IPS-18a (cell line): ENCODE results near the gene APOBEC3G.

ENCODE experiments used
- H3K27ac ChIP-seq: one replicate; pipeline ENCODE4 v1.5.1; 2013; ENCODE audit warnings: low read length
- H3K27me3 ChIP-seq: one replicate; pipeline ENCODE4 v1.6.1; 2013; ENCODE audit warnings: mild to moderate bottlenecking, low read length; ENCODE audit not compliant: control insufficient read depth, insufficient read depth
- H3K36me3 ChIP-seq: one replicate; pipeline ENCODE4 v1.6.1; 2013; ENCODE audit warnings: low read depth, low read length; ENCODE audit not compliant: control insufficient read depth
- H3K4me1 ChIP-seq: one replicate; pipeline ENCODE4 v1.6.1; 2013; ENCODE audit warnings: low read depth, low read length; ENCODE audit not compliant: control insufficient read depth
- H3K4me3 ChIP-seq: one replicate; pipeline ENCODE4 v1.5.1; 2013; ENCODE audit warnings: low read length
- H3K9ac ChIP-seq: one replicate; pipeline ENCODE4 v1.6.1; 2013; ENCODE audit warnings: mild to moderate bottlenecking, low read length, moderate library complexity
- H3K9me3 ChIP-seq: one replicate; pipeline ENCODE4 v1.6.1; 2013; ENCODE audit warnings: low read depth, low read length; ENCODE audit not compliant: control insufficient read depth

Gene APOBEC3G

DNA sequence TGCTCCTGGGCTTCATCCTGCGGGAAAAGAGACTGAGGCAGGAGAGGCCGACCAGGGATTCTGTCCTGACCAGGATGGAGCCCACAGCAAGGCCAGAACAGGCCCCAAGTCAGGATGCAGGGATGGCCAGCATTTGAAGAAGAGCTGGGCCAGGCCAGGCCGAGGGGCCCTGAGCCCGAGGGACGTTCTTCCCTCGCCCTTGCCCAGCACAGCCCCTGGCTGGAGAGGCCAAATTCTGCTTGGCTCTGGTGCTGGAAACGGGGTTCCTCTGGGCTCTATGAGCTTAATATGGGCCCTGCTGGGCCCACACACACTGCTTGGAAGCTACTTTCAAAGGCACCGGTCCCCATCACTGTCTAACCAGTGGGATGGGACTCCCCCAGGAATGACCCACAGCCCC lies 7.6 kb downstream of the APOBEC3G start:
- no peak overlapping the region for H3K4me3 ChIP-seq
- H3K27ac ChIP-seq: no peak overlapping the region
- H3K9ac ChIP-seq: no peak overlapping the region
- H3K36me3 ChIP-seq: no peaks in the 10 kb centered on the region
- peaks cover 6% of the 10 kb centered on the region for H3K4me1 ChIP-seq
- H3K9me3 ChIP-seq: no peaks in the 10 kb centered on the region
- no peaks in the 10 kb centered on the region for H3K27me3 ChIP-seq

DNA sequence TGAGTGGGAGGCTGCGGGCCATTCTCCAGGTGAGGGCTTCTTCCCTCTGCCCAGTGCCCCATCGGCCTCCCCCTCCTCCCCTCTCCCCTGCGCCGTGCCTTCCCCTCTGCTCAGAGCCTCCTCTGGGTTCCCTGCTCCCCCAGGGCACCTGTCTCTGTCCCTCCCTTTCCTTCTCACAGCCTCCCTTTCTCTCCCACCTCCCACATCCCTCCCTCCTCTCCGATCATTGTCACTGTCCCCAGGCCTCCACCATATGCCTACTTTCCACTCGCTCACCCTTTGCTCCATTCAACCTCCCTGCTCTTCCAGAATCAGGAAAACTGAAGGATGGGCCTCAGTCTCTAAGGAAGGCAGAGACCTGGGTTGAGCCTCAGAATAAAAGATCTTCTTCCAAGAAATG lies 10.0 kb downstream of the APOBEC3G start:
- Histone ChIP-seq H3K4me3 (no peak overlapping the region), H3K9me3 (no peaks in the 10 kb centered on the region), H3K4me1 (peaks cover 6% of the 10 kb centered on the region), H3K27me3 (no peaks in the 10 kb centered on the region), H3K36me3 (no peaks in the 10 kb centered on the region), H3K9ac (no peak overlapping the region), H3K27ac (no peak overlapping the region)

DNA sequence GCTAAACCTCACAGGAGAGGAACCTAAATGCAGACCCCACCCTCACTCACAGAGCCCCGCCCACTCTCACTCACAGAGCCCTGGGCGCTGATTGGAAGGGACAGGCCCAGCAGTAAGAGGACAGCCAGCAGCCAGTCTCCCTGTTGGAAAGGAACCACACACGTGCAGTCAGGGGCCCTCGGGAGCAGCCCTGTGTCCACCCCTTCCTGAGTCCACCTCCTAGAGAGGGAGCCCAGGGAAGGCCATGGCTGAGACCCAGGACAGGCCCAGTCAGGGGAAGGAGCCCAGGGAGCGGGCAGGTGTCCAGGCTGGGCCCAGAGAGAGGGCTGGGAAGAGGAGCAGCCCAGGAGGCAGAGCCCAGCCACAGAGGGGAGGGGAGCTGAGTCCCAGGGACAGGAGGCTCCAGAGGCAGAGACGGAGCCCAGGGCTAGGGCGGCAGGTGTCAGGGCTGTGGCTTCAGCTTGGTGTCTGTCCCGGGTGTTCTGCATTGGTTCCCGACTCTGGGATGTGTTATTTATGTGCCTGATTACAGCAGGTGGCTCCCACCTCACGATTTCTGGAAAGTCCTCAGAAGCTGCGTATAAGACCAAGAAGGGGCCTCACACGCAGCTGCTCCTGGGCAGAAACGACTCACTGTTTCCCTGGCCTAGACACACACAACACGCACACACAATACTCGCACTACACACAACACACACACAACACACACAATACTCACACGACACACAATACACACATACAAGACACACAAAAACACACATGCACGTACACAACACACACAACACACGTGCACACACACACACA lies 11.0 kb downstream of the APOBEC3G start:
- H3K9ac ChIP-seq: no peak overlapping the region
- H3K27ac ChIP-seq: no peak overlapping the region
- H3K4me1 ChIP-seq: peaks cover 6% of the 10 kb centered on the region
- H3K27me3 ChIP-seq: no peaks in the 10 kb centered on the region
- H3K9me3 ChIP-seq: no peaks in the 10 kb centered on the region
- H3K36me3 ChIP-seq: no peaks in the 10 kb centered on the region
- no peak overlapping the region for H3K4me3 ChIP-seq

DNA sequence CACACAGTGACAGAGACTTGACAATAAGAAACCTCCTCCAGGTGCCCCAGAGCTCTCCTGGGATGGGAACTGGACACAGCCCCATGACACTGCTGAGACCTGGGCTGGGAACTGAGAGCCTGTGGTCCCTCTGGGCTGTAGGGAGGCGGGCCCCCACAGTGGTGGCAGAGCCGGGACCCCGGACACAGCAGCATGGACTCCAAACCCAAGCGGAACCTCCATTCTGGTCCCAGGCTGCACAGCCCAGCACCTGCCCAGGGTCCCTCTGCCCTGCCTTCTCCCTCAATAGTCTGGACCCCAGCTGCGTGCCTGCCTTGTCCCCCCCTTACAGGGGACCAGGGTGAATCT lies 11.6 kb downstream of the APOBEC3G start:
- no peak overlapping the region for H3K27ac ChIP-seq
- H3K9ac ChIP-seq: no peak overlapping the region
- H3K9me3 ChIP-seq: no peaks in the 10 kb centered on the region
- peaks cover 6% of the 10 kb centered on the region for H3K4me1 ChIP-seq
- no peaks in the 10 kb centered on the region for H3K36me3 ChIP-seq
- no peaks in the 10 kb centered on the region for H3K27me3 ChIP-seq
- no peak overlapping the region for H3K4me3 ChIP-seq

DNA sequence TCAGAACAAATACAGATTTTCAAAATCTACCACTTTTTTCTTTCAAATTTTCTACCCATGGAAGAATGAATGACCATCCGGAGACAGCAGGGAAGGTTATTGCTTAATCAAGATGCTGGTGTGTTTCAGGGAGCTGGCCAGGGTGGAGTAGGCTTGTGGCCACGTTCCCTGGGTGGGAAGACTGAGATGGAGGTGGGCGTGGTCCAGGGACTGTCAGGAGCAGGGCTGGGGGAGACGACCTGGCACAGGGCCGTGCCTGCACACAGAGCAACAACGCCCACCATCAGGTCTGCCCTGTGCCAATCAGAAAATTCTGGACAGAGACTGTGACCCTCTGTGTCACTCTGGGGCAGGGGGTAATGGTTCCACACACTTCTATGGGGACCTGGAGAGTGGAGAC lies 12.9 kb downstream of the APOBEC3G start:
- no peaks in the 10 kb centered on the region for H3K36me3 ChIP-seq
- no peak overlapping the region for H3K9ac ChIP-seq
- no peaks in the 10 kb centered on the region for H3K27me3 ChIP-seq
- H3K27ac ChIP-seq: no peak overlapping the region
- H3K4me3 ChIP-seq: no peak overlapping the region
- H3K4me1 ChIP-seq: peaks cover 6% of the 10 kb centered on the region
- H3K9me3 ChIP-seq: no peaks in the 10 kb centered on the region

DNA sequence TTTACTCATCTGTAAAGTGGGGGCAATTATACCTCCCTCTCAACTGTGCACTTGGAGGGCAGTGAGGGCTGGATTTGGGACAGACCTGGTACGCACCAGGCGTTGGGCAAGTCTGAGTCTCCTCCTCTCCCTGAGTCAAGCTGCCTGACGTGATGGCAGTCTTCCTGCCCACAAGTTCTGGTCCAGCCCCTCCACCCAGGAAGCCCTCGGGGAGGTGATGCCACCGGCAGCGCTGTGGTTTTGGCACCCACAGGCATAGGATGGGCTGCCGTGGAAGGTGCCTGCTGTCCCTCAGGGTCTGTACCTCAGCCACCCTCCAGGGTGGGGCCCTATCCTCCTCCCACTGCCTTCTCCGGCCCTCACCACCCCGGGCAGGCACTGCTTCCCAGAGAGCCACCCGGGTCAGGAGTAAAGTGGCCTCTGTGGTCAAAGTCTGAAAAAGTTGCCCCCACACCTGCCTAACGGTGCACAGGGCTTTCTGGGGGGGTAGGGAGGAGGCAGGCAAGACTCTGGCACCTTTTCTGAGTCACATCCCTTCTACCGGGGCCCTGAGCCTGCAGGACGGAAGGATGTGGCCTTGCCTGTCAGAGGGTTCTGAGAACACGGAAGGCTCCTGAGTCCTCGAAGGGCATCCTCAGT lies 13.5 kb downstream of the APOBEC3G start:
- Histone ChIP-seq H3K27ac (no peak overlapping the region), H3K4me1 (peaks cover 6% of the 10 kb centered on the region), H3K9ac (no peak overlapping the region), H3K4me3 (no peak overlapping the region), H3K27me3 (no peaks in the 10 kb centered on the region), H3K36me3 (no peaks in the 10 kb centered on the region), H3K9me3 (no peaks in the 10 kb centered on the region)

DNA sequence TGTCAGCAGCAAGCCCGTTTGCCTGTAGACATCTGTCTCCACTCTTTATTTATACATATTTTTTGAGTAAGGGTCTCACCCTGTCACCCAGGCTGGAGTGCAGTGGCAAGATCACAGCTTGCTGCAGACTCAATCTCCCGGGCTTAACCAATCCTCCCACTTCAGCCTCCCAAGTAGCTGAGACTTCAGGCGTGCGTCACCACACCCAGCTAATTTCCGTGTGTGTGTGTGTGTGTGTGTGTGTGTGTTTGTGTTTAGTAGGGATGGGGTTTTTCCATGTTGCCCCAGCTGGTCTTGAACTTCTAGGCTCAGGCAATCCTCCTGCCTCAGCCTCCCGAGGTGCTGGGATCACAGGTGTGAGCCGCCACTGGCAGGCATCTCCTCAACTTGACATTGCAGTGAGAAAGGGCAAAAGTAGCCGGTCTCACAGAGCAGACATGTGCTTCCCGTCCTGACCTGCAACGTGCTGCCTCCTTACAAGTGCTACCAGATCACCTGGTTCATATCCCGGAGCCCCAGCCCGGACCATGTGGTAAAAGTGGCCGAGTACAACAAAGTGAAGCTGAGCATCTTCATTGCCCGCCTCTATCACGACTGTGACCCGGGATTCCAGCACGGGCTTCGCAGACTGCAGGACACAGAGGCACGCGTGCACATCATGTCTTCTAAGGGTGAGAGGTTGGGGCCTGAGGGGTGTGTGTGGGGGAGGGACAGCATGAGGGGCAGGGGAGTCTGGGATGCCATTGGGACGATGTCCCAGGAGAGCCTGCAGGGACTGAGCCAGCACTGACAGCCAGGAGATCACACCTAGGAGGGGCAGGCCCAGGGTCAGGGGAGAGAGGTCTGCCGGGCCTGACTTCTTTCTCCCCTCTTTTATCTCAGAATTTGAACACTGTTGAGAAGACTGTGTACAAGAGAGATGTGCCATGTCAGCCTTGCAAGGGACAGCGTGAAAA lies 14.3 kb downstream of the APOBEC3G start:
- Histone ChIP-seq H3K9me3 (no peaks in the 10 kb centered on the region), H3K27ac (no peak overlapping the region), H3K4me1 (peaks cover 6% of the 10 kb centered on the region), H3K4me3 (no peak overlapping the region), H3K36me3 (no peaks in the 10 kb centered on the region), H3K27me3 (no peaks in the 10 kb centered on the region), H3K9ac (no peak overlapping the region)

DNA sequence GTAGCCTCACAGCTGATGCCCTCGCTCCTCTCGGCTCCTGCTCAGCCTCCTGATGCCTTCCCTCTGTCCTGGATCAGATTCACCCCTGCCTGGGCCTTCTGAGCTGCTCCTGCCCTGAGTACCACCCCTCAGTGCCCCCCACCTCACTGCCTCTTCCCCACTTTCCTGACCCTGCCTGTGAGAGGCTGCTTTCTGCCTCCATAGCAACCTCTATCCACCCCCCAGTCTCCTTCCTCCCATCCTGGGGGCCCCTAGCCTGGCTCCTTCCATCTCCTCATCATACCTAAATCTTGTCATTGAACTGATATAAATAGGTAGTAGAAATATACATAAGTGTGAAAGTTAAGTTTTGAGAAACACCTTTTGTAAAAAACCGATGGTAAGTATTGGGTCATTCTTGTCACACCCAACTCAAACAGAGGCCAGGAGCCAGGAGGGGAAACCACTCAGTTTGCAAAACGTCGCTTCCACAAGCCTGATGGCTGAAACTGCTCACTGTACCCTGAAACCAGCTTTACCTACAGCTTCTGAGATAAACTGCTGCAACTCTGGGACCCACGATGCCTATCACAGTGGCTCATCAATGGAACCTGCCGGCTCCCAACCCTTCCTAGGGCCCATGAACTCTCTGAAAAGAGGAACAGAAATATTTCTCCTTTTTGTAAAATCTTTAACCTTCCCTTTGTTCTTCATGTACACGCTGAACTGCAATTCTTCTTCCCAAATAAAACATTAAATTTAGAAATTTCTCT lies 15.2 kb downstream of the APOBEC3G start:
- Histone ChIP-seq H3K4me1 (peaks cover 10% of the 10 kb centered on the region), H3K27me3 (no peaks in the 10 kb centered on the region), H3K36me3 (no peaks in the 10 kb centered on the region)

DNA sequence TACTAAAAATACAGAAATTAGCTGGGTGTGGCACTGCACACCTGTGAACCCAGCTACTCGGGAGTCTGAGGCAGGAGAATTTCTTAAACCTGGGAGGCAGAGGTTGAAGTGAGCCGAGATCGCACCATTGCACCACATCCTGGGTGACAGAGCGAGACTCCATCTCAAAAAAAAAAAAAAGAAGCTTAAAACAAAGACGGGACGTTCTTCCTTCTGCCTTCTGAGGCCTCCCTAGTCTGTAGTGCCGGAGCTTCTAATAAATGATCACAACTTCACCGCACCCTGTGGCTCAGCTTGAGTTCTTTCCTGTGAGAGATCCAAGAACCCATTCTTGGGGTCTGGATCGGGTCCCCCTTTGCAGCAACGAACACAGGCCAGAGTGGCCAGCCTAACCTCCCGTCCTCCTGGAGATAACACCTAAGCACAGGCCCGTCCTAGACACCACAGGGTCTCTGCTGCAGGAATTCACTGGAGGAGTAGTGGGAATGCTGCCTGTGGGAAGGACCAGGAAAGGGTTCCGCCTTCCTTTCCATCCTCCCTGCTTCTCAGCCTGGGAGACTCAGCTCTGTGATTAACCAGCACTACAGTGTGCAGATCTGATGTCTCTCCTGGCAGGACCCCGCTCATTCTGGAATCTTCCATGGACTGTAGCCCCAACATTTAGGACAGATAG lies 17.8 kb downstream of the APOBEC3G start:
- peaks cover 14% of the 10 kb centered on the region for H3K4me1 ChIP-seq
- H3K27me3 ChIP-seq: no peaks in the 10 kb centered on the region
- H3K36me3 ChIP-seq: no peaks in the 10 kb centered on the region
- H3K9ac ChIP-seq: no peak overlapping the region
- H3K27ac ChIP-seq: no peak overlapping the region
- no peaks in the 10 kb centered on the region for H3K9me3 ChIP-seq
- no peak overlapping the region for H3K4me3 ChIP-seq

More for the DNA sequence above, 15.2 kb downstream of the APOBEC3G start:
- H3K4me3 ChIP-seq: no peak overlapping the region
- no peaks in the 10 kb centered on the region for H3K9me3 ChIP-seq
- no peak overlapping the region for H3K9ac ChIP-seq
- no peak overlapping the region for H3K27ac ChIP-seq

DNA sequence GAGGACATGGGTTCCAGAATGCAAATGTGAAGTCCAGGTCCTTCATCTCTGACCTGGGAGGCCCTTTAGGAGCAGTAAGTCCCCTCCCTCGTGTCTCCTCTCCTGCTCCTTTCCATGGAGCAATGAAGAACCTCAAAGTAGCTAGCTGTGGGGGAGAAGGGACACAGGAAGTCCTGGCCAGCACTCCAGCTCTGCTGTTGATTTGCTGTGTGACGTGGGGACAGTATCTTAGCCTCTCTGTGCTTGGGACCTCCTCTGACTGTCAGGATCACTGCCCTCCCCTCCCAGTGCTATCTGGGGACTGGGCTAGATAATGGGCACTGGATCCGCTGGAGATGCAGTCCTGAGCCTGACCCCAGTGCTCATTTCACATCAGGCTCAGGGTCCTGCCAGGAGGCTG lies 18.9 kb downstream of the APOBEC3G start:
- Histone ChIP-seq H3K4me3 (no peak overlapping the region), H3K9ac (no peak overlapping the region), H3K27me3 (no peaks in the 10 kb centered on the region), H3K36me3 (no peaks in the 10 kb centered on the region), H3K9me3 (no peaks in the 10 kb centered on the region), H3K27ac (no peak overlapping the region), H3K4me1 (peaks cover 14% of the 10 kb centered on the region)
